ENCODE measurements around the gene EYS. TPM values are rescaled to one million over a fixed set of nuclear protein-coding genes. Genes with fewer than 3 reads are reported as not detected.
"Not testable (repeated sequence)": the region's sequence is repeated elsewhere in the genome, so short reads cannot be mapped to it uniquely, and the experiment has no call there.

The EYS gene
- total RNA-seq, 1 donor from 2014 or later: not detected

- H3K27ac ChIP-seq: no peak overlapping the region
- intact Hi-C loops (cut with DNase I): no loop called here
- no peaks in the 10 kb centered on the region for H3K27me3 ChIP-seq (ENCODE audit: low read depth)
- no peaks in the 10 kb centered on the region for H3K36me3 ChIP-seq
- H3K4me3 ChIP-seq: no peak overlapping the region
- no peaks in the 10 kb centered on the region for H3K4me1 ChIP-seq
- no peaks in the 10 kb centered on the region for H3K9me3 ChIP-seq
- ATAC-seq: no peak
- TF ChIP-seq, protein P1, sequence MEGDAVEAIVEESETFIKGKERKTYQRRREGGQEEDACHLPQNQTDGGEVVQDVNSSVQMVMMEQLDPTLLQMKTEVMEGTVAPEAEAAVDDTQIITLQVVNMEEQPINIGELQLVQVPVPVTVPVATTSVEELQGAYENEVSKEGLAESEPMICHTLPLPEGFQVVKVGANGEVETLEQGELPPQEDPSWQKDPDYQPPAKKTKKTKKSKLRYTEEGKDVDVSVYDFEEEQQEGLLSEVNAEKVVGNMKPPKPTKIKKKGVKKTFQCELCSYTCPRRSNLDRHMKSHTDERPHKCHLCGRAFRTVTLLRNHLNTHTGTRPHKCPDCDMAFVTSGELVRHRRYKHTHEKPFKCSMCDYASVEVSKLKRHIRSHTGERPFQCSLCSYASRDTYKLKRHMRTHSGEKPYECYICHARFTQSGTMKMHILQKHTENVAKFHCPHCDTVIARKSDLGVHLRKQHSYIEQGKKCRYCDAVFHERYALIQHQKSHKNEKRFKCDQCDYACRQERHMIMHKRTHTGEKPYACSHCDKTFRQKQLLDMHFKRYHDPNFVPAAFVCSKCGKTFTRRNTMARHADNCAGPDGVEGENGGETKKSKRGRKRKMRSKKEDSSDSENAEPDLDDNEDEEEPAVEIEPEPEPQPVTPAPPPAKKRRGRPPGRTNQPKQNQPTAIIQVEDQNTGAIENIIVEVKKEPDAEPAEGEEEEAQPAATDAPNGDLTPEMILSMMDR (IDR thresholded peaks at IDR 0.05): no peak
- no peak for DNase-seq
Observed at GRCh38 chr6:65398851-65399250, 308.2 kb downstream of the EYS start.

GRCh38 chr6:65350530-65350929 lies 356.5 kb downstream of the EYS start:
- H3K36me3 ChIP-seq: no peaks in the 10 kb centered on the region
- TF ChIP-seq, protein P1 (IDR thresholded peaks at IDR 0.05): no peak
- H3K4me1 ChIP-seq: no peaks in the 10 kb centered on the region
- intact Hi-C loops (cut with DNase I): no loop called here
- no peak overlapping the region for H3K4me3 ChIP-seq
- DNase-seq (no peak), ATAC-seq (no peak)
- no peaks in the 10 kb centered on the region for H3K27me3 ChIP-seq (ENCODE audit: low read depth)
- no peak overlapping the region for H3K27ac ChIP-seq
- no peaks in the 10 kb centered on the region for H3K9me3 ChIP-seq

DNA sequence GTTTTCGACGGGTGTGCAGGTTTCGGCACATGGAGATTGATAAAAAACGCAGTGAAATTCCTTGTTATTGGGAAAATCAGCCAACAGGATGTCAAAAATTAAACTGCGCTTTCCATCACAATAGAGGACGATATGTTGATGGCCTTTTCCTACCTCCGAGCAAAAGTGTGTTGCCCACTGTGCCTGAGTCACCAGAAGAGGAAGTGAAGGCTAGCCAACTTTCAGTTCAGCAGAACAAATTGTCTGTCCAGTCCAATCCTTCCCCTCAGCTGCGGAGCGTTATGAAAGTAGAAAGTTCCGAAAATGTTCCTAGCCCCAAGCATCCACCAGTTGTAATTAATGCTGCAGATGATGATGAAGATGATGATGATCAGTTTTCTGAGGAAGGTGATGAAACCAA lies 404.4 kb downstream of the EYS start:
- H3K27me3 ChIP-seq (ENCODE audit: low read depth); DNase-seq; H3K4me1 ChIP-seq; H3K9me3 ChIP-seq; H3K36me3 ChIP-seq; intact Hi-C loops (cut with DNase I); H3K27ac ChIP-seq; H3K4me3 ChIP-seq: not testable (repeated sequence)
- ATAC-seq: peak; percentile 50 to 65

- no peak overlapping the region for H3K27ac ChIP-seq
- intact Hi-C loops (cut with DNase I): no loop called here
- DNase-seq (no peak), ATAC-seq (no peak)
- TF ChIP-seq, protein P1 (IDR thresholded peaks at IDR 0.05): no peak
- H3K9me3 ChIP-seq: no peaks in the 10 kb centered on the region
- H3K27me3 ChIP-seq (ENCODE audit: low read depth): no peaks in the 10 kb centered on the region
- no peaks in the 10 kb centered on the region for H3K36me3 ChIP-seq
- H3K4me3 ChIP-seq: no peak overlapping the region
- H3K4me1 ChIP-seq: no peaks in the 10 kb centered on the region
Observed at GRCh38 chr6:65299236-65299635, 407.8 kb downstream of the EYS start.

DNA sequence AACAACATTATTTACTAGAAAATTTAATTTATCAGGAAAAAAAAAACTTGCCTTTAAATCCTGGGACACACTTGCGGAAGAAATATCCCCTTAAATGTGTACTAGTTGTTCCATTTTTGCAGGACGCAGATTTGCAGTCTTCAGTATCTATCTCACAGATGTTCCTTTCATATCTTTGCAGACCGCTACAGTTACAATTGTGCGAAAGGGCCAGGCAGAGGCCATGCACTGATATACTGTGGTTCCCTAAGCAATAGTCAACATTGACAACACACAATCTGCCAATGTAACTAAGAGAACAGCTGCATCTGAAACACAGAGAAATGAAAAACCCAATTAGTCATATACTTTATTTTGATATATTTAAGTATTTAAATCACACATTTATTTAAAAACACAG lies 411.2 kb downstream of the EYS start:
- no peak for ATAC-seq
- Histone ChIP-seq H3K36me3 (no peaks in the 10 kb centered on the region), H3K4me3 (no peak overlapping the region), H3K9me3 (no peaks in the 10 kb centered on the region), H3K27ac (no peak overlapping the region), H3K27me3 (ENCODE audit: low read depth) (no peaks in the 10 kb centered on the region), H3K4me1 (no peaks in the 10 kb centered on the region)
- TF ChIP-seq, protein P1 (IDR thresholded peaks at IDR 0.05): no peak
- DNase-seq: no peak
- intact Hi-C loops (cut with DNase I): no loop called here

- TF ChIP-seq, protein P1 (IDR thresholded peaks at IDR 0.05): no peak
- intact Hi-C loops (cut with DNase I): no loop called here
- ATAC-seq (no peak), DNase-seq (no peak)
- H3K27me3 ChIP-seq (ENCODE audit: low read depth): no peaks in the 10 kb centered on the region
- no peaks in the 10 kb centered on the region for H3K4me1 ChIP-seq
- H3K27ac ChIP-seq: no peak overlapping the region
- H3K36me3 ChIP-seq: no peaks in the 10 kb centered on the region
- H3K9me3 ChIP-seq: no peaks in the 10 kb centered on the region
- H3K4me3 ChIP-seq: no peak overlapping the region
Observed at GRCh38 chr6:65289491-65289890, 417.5 kb downstream of the EYS start.
